Kidney (tissue), 14 donors: ENCODE results near the gene DST. TPM values are rescaled to one million over a fixed set of nuclear protein-coding genes. Genes with fewer than 3 reads are reported as not detected.

ENCODE experiments used
- DNase-seq, 5 donors: peaks; one replicate each; pipeline ENCODE4 v3.0.0-alpha.2; 2013 to 2020
- FAIRE-seq: peaks from 2 replicates; lab custom pipeline; 2012; peaks lifted over from hg19 to GRCh38; lab: Jason Lieb, UNC
- H3K27ac ChIP-seq, 2 donors: one replicate each; pipeline ENCODE4 v1.7.0; 2013; ENCODE audit warnings: low read depth in 2 of 2, low read length in 2 of 2, inconsistent platforms in 1 of 2
- H3K27me3 ChIP-seq: one replicate; pipeline ENCODE4 v1.7.1; 2013; ENCODE audit warnings: low read length, inconsistent platforms; ENCODE audit not compliant: control insufficient read depth, insufficient read depth
- H3K36me3 ChIP-seq, 3 donors: one replicate each; pipeline versions ENCODE4 v1.7.0 to v1.7.1; 2013; ENCODE audit warnings: low read length in 3 of 3, control low read depth in 1 of 3, inconsistent platforms in 1 of 3; ENCODE audit not compliant: insufficient read depth in 3 of 3, control insufficient read depth in 2 of 3
- H3K4me1 ChIP-seq, 3 donors: one replicate each; pipeline versions ENCODE4 v1.7.0 to v1.7.1; 2013; ENCODE audit warnings: low read length in 3 of 3, inconsistent platforms in 1 of 3, low read depth in 1 of 3; ENCODE audit not compliant: control insufficient read depth in 2 of 3, insufficient read depth in 2 of 3
- H3K4me3 ChIP-seq, 3 donors: one replicate each; pipeline versions ENCODE4 v1.7.0 to v1.8.1; 2013; ENCODE audit warnings: low read length in 3 of 3, control low read depth in 1 of 3, inconsistent platforms in 1 of 3
- H3K9ac ChIP-seq, 3 donors: one replicate each; pipeline versions ENCODE4 v1.7.0 to v1.7.1; 2013; ENCODE audit warnings: low read length in 3 of 3, control low read depth in 1 of 3, inconsistent platforms in 1 of 3
- H3K9me3 ChIP-seq, 3 donors: one replicate each; pipeline versions ENCODE4 v1.7.0 to v1.7.1; 2013; ENCODE audit warnings: low read length in 3 of 3, control low read depth in 1 of 3, inconsistent platforms in 1 of 3; ENCODE audit not compliant: control insufficient read depth in 2 of 3, insufficient read depth in 1 of 3
- CTCF ChIP-seq: IDR thresholded peaks from 3 replicates; pipeline ENCODE4 v1.5.1; 2012; ENCODE audit warnings: mild to moderate bottlenecking, moderate library complexity, borderline replicate concordance; ENCODE audit not compliant: insufficient read depth; ENCODE audit errors: extremely low read depth
- intact Hi-C: fragments of 100-400 bp; cut with DNase I; formaldehyde crosslinking; loops from one replicate; pipeline ENCODE4 v1.11.1; 2022
- polyA plus RNA-seq: library from polyadenylated mRNA; stranded (reverse); fragments of 350-450 nt; fragmentation: Illumina TruSeq; extraction: RNeasy Lipid Tissue Mini Kit (QIAGEN cat#74804); gene quantifications from one replicate; pipeline ENCODE4 v1.2.3, GENCODE V29; 2014; ENCODE audit warnings: low read depth, low replicate concordance; ENCODE audit not compliant: insufficient read depth
- total RNA-seq: library from RNA; stranded (reverse); fragmentation: NEBNext Ultra II Directional; extraction: Animal tissue kit (Norgen Biotek cat#: 25700); gene quantifications from one replicate; pipeline ENCODE4 v1.2.1, GENCODE V29; 2021
- donor health status: control.
- donor health status: control.
- donor health status: control.
- donor health status: control.
- donor health status: control.
- donor health status: DM: yes; HTN: yes; CAD: no.
- donor health status: Normal renal cell carcinoma (clear cell type).

DST gene
- total and polyA plus RNA-seq, 2 donors from 2014 or later, result 68.2 to 259 TPM

GRCh38 chr6:56526860-56527544 is 115.7 kb downstream of the DST start:
- Histone ChIP-seq H3K4me1 (peaks cover 4 to 8% (median 4%) of the 10 kb centered on the region in 3 donors), H3K27me3 (no peaks in the 10 kb centered on the region), H3K9me3 (no peaks in the 10 kb centered on the region), H3K9ac (no peak overlapping the region), H3K36me3 (peaks cover 11 to 25% (median 23%) of the 10 kb centered on the region in 3 donors), H3K27ac (no peak overlapping the region), H3K4me3 (no peak overlapping the region)
- no peak for TF ChIP-seq CTCF
- DNase-seq (no peak), FAIRE-seq (no peak)
- intact Hi-C loops, result no loop called here

GRCh38 chr6:56525974-56526789 is 116.5 kb downstream of the DST start:
- Histone ChIP-seq H3K4me3 (no peak overlapping the region), H3K9me3 (no peaks in the 10 kb centered on the region), H3K36me3 (peaks cover 11 to 19% (median 18%) of the 10 kb centered on the region in 3 donors), H3K27me3 (no peaks in the 10 kb centered on the region), H3K27ac (peak overlapping the region in 1 of 2 donors; percentile 45), H3K9ac (no peak overlapping the region), H3K4me1 (peaks cover 4 to 8% (median 4%) of the 10 kb centered on the region in 3 donors)
- FAIRE-seq (no peak), DNase-seq (no peak)
- TF ChIP-seq CTCF, result no peak
- intact Hi-C loops, result no loop called here

DNA sequence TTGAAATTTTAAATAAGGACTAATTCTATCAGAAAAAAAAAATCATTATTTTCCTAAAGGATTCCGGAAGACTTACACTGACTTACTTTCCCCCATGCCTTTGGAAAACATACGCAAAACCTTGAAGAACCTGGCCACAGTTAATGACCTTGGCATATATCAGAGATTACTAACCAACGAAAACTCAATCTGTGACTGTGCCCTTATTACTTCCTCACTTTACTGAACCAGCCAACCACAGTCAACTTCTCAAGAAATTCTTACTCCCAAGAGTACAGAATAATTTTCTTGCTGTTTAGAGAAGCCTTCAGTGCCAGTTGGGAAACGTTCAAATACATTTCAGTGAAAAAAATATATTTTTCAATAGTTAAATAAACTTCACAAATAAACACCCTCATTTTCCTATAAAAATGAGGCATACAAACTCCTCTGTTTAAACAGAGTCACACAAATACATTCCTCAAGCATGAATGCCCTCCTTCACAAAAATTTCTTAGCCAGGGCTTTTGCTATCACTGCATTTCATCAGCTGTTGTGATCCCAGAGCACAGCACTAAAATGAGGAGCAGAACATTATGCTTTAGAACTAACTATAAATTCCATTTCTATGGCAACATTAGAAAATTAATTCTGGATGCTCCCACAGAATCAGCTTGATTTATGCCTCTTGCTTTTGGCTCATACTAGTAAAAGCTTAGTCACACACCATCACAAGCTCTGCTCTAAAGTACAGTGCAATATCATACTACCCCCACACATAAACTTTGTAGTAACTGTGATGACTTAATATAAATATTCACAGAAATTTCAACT is 117.6 kb downstream of the DST start:
- H3K27me3 ChIP-seq, result no peaks in the 10 kb centered on the region
- TF ChIP-seq CTCF, result no peak
- H3K27ac ChIP-seq, result peak overlapping the region in 1 of 2 donors; percentile 45
- intact Hi-C loops, result no loop called here
- no peaks in the 10 kb centered on the region for H3K9me3 ChIP-seq
- DNase-seq, result peak in 2 of 5 donors; percentile 56 to 84
- H3K9ac ChIP-seq, result no peak overlapping the region
- H3K4me3 ChIP-seq, result no peak overlapping the region
- H3K4me1 ChIP-seq, result peaks cover 4 to 8% (median 4%) of the 10 kb centered on the region in 3 donors
- FAIRE-seq, result no peak
- H3K36me3 ChIP-seq, result peaks cover 11 to 19% (median 18%) of the 10 kb centered on the region in 3 donors
